K562 (cell line): ENCODE data around the gene SLC35G2. TPM values are rescaled to one million over a fixed set of nuclear protein-coding genes. Genes with fewer than 3 reads are reported as not detected.

ENCODE experiments used
- ADNP ChIP-seq: fragments of 200-800 bp; sonication (Bioruptor generic); IDR thresholded peaks from 2 replicates; pipeline ENCODE4 v1.6.1; 2016; ENCODE audit warnings: missing genetic modification characterization, missing compliant biosample characterization
- ATF6 ChIP-seq: sonication (generic); formaldehyde crosslinking; IDR thresholded peaks from 2 replicates; pipeline ENCODE4 v1.4.0; 2020; ENCODE audit warnings: mild to moderate bottlenecking, missing genetic modification reagents
- CCAR2 ChIP-seq: fragments of 200-400 bp; formaldehyde crosslinking; IDR thresholded peaks from 2 replicates; pipeline ENCODE4 v1.6.1; 2017; ENCODE audit warnings: mild to moderate bottlenecking, low read depth, low read length
- CEBPG ChIP-seq, 3 experiments: fragments of 200-800 bp in 1 of 3; sonication (Bioruptor generic) in 1 of 3; sonication (generic) in 1 of 3; formaldehyde crosslinking in 1 of 3; IDR thresholded peaks in 2 of 3; conservative IDR thresholded peaks in 1 of 3; 2 replicates each; pipeline versions ENCODE4 v1.6.1 to v1.8.0; 2016 to 2022; ENCODE audit warnings: missing compliant biosample characterization in 2 of 3, missing genetic modification characterization in 2 of 3, mild to moderate bottlenecking in 1 of 3, missing genetic modification reagents in 1 of 3
- COPS2 ChIP-seq: fragments of 450-650 bp; conservative IDR thresholded peaks from 2 replicates; pipeline ENCODE4 v1.6.1; 2016; ENCODE audit warnings: mild to moderate bottlenecking, moderate library complexity
- CREB3L1 ChIP-seq: fragments of 450-650 bp; IDR thresholded peaks from 2 replicates; pipeline ENCODE4 v1.6.1; 2014; ENCODE audit warnings: low read depth, mild to moderate bottlenecking, moderate library complexity, borderline replicate concordance
- E2F1 ChIP-seq: sonication (generic); formaldehyde crosslinking; IDR thresholded peaks from 2 replicates; pipeline ENCODE4 v1.8.1; 2023; ENCODE audit warnings: mild to moderate bottlenecking, missing genetic modification reagents, moderate library complexity
- GTF2F1 ChIP-seq: IDR thresholded peaks from 2 replicates; pipeline ENCODE4 v1.6.1; 2011; ENCODE audit warnings: low read depth, low read length, improper control_type of control experiment
- HMGN3 ChIP-seq: IDR thresholded peaks from 2 replicates; pipeline ENCODE4 v1.6.1; 2011; ENCODE audit warnings: borderline replicate concordance, low read depth, mild to moderate bottlenecking, mixed read lengths, low read length; ENCODE audit not compliant: insufficient read length; ENCODE audit errors: extremely low read depth
- KDM5B ChIP-seq: fragments of 200-600 bp; sonication (generic); IDR thresholded peaks from 2 replicates; pipeline ENCODE4 v1.6.1; 2012; ENCODE audit warnings: low read depth, mild to moderate bottlenecking, moderate library complexity, low read length, control low read depth, inconsistent platforms; ENCODE audit not compliant: insufficient replicate concordance
- KLF13 ChIP-seq: fragments of 450-650 bp; IDR thresholded peaks from 2 replicates; pipeline ENCODE4 v1.6.1; 2016; ENCODE audit warnings: missing genetic modification characterization, low read depth, mild to moderate bottlenecking, missing compliant biosample characterization, moderate library complexity, borderline replicate concordance
- MCM2 ChIP-seq: fragments of 450-650 bp; IDR thresholded peaks from 2 replicates; pipeline ENCODE4 v1.6.1; 2017; ENCODE audit warnings: low read depth, mild to moderate bottlenecking
- MECOM ChIP-seq: fragments of 250-450 bp; sonication (Bioruptor Pico); IDR thresholded peaks from 2 replicates; pipeline ENCODE4 v1.8.0; 2022; ENCODE audit warnings: inconsistent platforms
- NONO ChIP-seq, 2 experiments: fragments of 200-400 bp in 1 of 2; fragments of 450-650 bp in 1 of 2; formaldehyde crosslinking in 1 of 2; IDR thresholded peaks; 2 replicates each; pipeline ENCODE4 v1.6.1; 2017; ENCODE audit warnings: low read depth in 2 of 2, mild to moderate bottlenecking in 2 of 2, moderate library complexity in 2 of 2, low read length in 1 of 2
- SAFB2 ChIP-seq: fragments of 200-400 bp; formaldehyde crosslinking; IDR thresholded peaks from 2 replicates; pipeline ENCODE4 v1.6.1; 2018; ENCODE audit warnings: borderline replicate concordance, low read length, low read depth, moderate library complexity; ENCODE audit not compliant: severe bottlenecking
- SMAD3 ChIP-seq: fragments of 450-650 bp; formaldehyde crosslinking; conservative IDR thresholded peaks from 2 replicates; pipeline ENCODE4 v1.4.0; 2020; ENCODE audit warnings: mild to moderate bottlenecking
- ZNF324 ChIP-seq: fragments of 250-450 bp; sonication (Bioruptor Pico); IDR thresholded peaks from 2 replicates; pipeline ENCODE4 v1.4.0; 2020; ENCODE audit warnings: mild to moderate bottlenecking
- ZNF511 ChIP-seq: sonication (generic); formaldehyde crosslinking; IDR thresholded peaks from 2 replicates; pipeline ENCODE4 v1.8.0; 2022; ENCODE audit warnings: mild to moderate bottlenecking, missing genetic modification reagents
- ZNF79 ChIP-seq: fragments of 250-450 bp; sonication (Bioruptor Pico); IDR thresholded peaks from 2 replicates; pipeline ENCODE4 v1.4.0; 2020; ENCODE audit warnings: low read depth, mild to moderate bottlenecking, moderate library complexity
- polyA plus RNA-seq, 8 experiments: library from polyadenylated mRNA; depleted of rRNA in 4 of 8; stranded (reverse) in 5 of 8; unstranded in 3 of 8; fragments of >200 nt; fragmentation: Nextera tagmentation in 2 of 8; fragmentation: Illumina TruSeq in 1 of 8; extraction: Ambion mirVana in 2 of 8; extraction: Trizol in 1 of 8; gene quantifications; 2 replicates each; pipeline versions ENCODE4 v1.2.1 to v1.2.3, GENCODE V29; 2011 to 2014; ENCODE audit warnings: inconsistent platforms in 1 of 8, missing spikeins in 1 of 8
- total RNA-seq, 7 experiments: library from RNA; depleted of rRNA in 6 of 7; stranded (reverse); fragments of >200 nt in 6 of 7; fragmentation: Illumina TruSeq in 2 of 7; extraction: Trizol in 2 of 7; gene quantifications; 2 replicates each; pipeline versions ENCODE4 v1.2.1 to v1.2.3, GENCODE V29; 2011 to 2021; ENCODE audit warnings: low replicate concordance in 1 of 7
- TF ChIP-seq, protein P1 (sequence below): fragments of 450-650 bp; IDR thresholded peaks from 2 replicates; pipeline ENCODE4 v1.7.0; 2016; ENCODE audit warnings: borderline replicate concordance

Gene SLC35G2
- total and polyA plus RNA-seq, 9 of the 15 experiments (the other 6 are each of a cell fraction or from before 2014, with no cell fraction given) = 2.6 to 5.9 (median 3.2) TPM

DNA sequence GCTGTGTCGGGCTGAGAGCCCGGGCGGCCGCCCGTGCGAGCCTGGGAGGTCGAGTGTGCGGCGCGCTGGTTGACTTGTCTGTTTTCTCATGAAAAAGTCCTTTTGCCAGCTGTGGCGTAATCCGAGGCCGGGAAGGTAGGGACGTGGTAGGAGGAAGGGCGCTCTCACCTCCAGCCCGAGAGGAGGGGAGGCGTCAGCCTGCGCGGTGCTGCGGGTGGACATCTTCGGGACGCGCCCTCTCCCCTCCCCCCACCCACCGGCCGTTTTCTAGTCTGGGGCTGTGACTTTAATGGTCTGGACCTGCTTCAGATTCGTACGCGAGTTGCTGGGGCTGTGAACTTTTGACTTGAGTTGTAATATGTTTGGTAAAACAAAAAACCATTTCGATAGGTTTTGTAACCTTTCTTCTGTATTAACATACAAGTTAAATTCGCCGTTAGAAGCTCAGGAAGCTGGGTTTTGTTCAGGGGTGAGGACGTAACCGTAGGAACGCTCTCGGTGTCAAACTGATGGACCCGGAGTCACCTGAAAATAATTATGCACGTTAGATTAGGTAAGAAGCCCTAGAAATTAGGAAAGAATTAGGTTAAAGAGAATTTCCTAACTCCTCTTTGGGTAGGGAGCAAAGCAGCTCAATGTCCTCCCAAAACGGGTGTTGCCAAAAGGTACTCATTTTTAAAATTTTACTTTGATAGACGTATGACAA is 43.8 kb downstream of the SLC35G2 start (continued):
- TF ChIP-seq E2F1 (no peak), ADNP (tag) (no peak), GTF2F1 (no peak), ZNF324 (CRISPR knock-in tag) (no peak), KDM5B (no peak), SMAD3 (CRISPR knock-in tag) (no peak), COPS2 (no peak), MCM2 (no peak), MECOM (CRISPR knock-in tag) (no peak), KLF13 (no peak), ZNF79 (CRISPR knock-in tag) (no peak), CCAR2 (no peak), ATF6 (CRISPR knock-in tag) (no peak), ZNF511 (CRISPR knock-in tag) (no peak), NONO (IDR thresholded peaks at IDR 0.05; ENCODE audit: low read depth in 2 of 2, low read length in 1 of 2) (no peak), CEBPG (CRISPR knock-in tag; IDR thresholded peaks at IDR 0.05) (no peak), CEBPG (tag; conservative IDR thresholded peaks at IDR 0.05 in 1 of 2, IDR thresholded peaks at IDR 0.05 in 1 of 2) (no peak), CREB3L1 (no peak), SAFB2 (no peak), HMGN3 (no peak)
- TF ChIP-seq, protein P1, sequence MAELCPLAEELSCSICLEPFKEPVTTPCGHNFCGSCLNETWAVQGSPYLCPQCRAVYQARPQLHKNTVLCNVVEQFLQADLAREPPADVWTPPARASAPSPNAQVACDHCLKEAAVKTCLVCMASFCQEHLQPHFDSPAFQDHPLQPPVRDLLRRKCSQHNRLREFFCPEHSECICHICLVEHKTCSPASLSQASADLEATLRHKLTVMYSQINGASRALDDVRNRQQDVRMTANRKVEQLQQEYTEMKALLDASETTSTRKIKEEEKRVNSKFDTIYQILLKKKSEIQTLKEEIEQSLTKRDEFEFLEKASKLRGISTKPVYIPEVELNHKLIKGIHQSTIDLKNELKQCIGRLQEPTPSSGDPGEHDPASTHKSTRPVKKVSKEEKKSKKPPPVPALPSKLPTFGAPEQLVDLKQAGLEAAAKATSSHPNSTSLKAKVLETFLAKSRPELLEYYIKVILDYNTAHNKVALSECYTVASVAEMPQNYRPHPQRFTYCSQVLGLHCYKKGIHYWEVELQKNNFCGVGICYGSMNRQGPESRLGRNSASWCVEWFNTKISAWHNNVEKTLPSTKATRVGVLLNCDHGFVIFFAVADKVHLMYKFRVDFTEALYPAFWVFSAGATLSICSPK = no peak
